ENCODE data around the gene SMU1.

SMU1 gene

DNA sequence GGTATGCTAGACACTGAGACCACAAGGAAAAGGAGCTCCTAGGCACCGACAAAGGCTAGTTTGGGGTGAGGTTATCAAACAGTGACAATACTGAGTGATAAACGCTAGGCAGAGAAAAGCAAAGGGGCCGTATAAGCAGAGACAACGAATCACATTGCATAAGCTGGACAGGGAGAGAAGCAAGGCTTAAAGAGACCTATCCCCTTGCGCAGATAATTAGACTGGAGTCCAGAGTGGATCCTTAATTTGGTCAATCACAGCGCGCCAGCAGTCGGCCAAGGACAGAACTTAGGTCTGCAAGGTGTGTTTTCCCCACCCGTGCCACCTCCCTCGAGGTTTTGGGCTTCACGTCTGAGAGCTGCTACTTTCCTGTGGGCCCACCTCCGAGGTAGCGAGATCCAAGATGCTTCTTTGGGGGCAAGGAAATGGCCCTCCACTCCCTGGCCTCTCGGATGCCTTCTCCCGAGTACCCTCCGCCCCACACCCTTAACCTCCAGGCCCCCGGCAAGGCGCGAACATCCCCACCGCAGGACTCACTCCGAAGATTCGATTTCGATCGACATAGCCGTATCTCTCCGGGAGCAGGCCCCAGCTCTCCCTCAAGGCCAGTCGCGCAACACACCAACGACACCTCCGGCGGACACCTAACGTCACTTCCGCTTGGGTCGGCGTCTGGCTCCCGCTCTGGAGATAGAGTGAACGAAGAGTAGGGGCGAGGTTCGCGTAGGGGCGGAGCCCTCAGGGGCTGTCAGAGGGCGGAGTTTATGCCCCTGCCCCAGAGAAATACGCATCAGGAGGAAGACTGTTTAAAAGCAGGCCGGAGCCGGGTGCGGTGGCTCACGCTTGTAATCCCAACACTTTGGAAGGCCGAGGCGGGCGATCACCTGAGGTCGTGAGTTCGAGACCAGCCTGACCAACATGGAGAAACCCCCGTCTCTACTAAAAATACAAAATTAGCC lies at the start of gene SMU1:
TSS of gene SMU1 (minus strand) at position 629 of the 959 bp plus-strand sequence. CDS start at position 563, 66 bp downstream.
- peak; percentile 86 to 92 for DNase-seq (ENCODE audit: low read depth in 1 of 2, low spot score in 1 of 2)

DNA sequence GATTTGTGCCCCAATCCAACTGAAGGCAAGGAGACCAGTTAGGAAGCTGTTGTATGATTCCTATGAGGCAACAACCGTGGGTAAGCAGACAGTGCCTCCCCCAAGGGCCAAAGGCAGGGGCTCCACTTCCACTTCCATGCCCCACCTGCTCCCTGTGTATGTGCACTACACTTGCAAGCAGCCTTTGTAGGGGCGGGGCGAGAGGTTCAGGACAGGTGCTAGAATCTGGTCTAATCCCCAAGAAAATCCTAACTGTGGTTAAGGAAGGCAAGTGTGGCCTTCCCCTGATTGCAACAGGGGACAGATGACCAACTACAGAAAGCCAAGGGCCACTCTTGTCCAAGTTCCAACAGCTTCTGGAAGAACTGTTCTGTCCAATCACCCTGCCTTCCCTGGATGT lies 49.0 kb upstream of the SMU1 start:
- DNase-seq (ENCODE audit: low read depth in 1 of 2, low spot score in 1 of 2) = no peak

DNA sequence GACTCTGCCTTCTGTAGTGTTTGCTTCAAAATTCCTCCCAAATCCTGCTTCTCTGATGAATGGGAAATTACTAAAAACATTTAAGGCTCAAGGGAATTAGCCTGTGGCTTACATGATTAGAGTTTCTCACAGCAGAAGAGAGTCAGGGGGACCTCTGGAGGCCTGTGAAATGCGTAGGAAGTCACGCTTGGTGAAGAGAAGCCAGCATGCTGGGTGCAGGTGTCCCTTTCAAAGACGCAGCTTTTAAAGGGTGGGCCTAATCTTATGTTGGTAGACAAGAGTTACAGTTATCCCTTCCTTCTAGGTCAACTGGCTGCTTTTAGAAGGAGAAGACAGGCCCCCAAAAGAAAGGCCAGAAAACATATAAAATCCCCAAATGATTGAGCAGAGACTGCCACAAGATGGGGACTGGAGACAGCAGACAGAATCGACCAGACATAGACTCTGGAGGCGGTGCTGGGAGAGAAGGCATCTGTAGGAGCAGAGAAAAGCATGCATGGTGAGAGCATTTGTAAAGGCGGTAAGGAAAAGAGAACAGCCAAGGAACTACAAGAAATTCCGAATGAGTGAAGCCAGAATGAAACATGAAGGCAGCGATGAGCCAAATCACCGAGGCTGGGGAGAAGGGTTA lies 48.4 kb upstream of the SMU1 start:
- DNase-seq (ENCODE audit: low read depth in 1 of 2, low spot score in 1 of 2) = no peak

DNA sequence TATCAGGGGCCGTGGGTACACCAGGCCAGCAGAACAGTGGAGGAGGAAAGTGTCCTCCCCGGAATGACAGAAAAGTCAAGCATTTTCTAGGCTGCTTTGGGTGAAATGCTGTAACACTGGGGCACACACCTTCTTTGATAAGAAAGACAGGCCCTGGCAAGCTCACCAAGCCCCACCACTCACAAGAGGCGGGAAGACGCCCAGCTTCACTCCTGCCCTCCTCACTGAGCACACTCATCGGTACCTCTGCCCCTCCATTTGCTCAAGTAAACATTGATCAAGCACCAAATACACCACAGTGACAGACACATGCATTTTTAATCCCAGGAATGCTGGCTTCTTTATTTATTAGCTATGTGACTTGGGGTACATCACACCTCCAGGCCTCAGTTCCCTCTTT lies 47.6 kb upstream of the SMU1 start:
- DNase-seq (ENCODE audit: low read depth in 1 of 2, low spot score in 1 of 2) = no peak

DNA sequence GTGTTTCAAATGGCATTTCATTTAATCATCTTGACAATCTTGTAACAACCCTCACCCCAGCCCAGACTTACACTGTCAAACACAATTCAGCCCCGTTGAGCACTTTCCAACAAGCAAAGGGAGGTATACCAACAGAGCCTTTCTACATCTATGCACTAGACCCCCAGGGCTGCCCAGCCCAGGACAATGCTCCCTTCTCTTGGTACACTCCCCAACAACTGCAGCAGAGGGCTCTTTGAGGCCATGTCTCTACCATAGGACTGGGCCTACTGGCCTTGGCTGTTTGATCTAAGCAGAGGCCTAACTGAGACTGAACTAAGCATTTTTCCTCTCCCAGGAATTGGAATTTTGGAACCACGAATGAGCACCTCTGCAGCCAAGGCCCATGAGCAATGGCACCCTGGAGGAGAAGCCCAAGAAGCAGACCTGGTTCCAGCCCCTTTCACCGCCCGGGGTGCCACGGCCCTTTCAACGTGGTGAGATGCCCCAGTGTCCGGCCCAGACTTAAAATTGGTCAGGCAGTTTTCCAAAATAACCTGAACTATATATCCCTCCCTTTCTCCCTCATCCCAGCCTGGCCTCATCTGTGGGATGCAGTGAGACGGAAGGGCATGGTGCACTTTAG lies 47.0 kb upstream of the SMU1 start:
- DNase-seq (ENCODE audit: low read depth in 1 of 2, low spot score in 1 of 2) = no peak

DNA sequence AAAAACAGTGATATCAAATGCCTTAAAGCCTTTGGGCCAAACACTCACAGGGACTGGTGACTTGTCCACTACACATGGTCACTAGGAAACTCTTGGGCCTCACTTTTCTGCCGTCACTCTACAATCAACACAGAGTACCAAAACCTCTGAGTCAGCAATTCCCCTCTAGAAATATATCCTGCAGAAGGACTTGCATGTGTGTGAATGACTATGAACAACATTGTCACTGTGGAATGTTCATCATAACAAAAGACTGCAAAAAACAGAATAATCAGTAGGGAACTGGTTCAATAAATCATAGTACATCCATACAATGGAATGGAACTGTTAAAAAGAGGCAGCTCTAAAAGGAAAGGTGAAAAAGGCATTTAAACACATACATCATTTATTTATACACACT lies 44.1 kb upstream of the SMU1 start:
- DNase-seq (ENCODE audit: low read depth in 1 of 2, low spot score in 1 of 2) = no peak

DNA sequence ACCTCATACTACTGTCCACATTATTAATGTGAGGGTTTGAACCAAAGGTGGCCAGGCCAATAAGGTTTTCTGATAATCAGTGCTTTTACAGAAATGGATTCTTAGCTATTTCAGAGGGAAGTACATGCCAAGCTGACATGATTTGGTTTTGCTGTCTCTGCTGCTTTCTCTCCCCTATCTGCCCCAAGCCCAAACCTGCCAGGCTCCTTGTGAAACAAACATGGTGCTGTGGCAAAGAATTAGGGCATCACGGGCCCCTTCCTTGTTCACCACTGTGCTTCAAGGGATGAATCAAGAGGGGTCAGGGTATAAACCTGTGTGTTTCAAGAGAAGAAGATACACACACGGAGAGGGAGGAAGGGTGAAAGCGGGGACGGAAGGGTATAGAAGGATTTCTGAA lies 41.3 kb upstream of the SMU1 start:
- no peak for DNase-seq (ENCODE audit: low read depth in 1 of 2, low spot score in 1 of 2)

DNA sequence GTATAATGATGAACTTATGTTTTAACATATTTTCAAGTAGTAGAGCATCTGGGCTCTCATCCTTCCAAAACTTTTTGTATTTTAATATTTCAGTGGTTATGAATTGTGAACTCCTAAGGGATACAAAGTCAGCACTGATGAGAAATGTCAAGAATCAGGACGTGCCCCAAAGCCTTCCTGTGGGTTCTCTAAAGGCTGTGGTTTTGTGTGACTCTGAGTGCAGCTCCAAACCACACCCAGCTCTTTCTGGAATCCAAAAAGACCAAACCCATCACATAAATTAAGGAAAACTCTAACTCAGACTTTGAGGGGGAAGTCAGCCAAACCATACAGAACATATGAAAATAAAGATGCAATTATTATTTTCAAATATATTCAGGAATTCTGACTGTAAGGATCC lies 40.8 kb upstream of the SMU1 start:
- DNase-seq (ENCODE audit: low read depth in 1 of 2, low spot score in 1 of 2) = no peak

DNA sequence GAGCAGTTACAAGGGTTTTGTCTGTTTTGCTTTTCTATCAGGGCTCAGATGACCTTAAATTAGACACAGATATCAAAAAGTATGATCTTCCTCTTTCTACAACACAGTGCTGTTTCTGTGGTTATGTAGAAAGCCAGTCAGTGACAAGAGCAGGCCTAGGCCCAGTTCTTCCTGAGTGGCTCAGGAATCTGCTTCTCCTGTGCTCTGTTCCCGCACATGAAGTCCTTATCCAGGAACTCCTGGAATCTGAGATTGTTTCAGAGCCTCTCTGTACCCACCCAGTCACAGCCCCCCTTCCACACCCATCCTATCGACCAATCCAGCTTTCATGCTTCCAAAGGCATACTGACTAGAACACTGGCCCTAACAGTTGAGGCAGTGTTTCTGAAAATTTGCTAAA lies 40.4 kb upstream of the SMU1 start:
- DNase-seq (ENCODE audit: low read depth in 1 of 2, low spot score in 1 of 2) = no peak

DNA sequence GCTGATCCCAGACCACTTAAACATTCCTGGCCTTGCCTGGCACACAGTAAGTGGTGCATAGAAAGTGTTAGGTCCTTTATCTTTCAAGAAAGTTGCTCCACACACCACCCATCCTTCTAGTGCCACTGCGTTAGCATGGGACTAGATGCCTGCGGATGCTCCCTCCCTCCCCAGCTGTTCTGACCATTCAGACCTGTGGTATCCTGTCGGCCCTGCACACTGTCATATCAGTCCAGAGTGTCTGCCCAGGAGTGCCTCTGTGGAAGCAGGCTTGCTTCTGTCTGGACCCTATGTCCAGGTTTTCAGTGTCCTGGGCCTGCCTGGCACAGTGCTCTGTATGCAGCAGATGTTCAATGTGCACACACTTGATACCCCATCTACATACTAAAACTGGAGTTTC lies 38.3 kb upstream of the SMU1 start:
- no peak for DNase-seq (ENCODE audit: low read depth in 1 of 2, low spot score in 1 of 2)

DNA sequence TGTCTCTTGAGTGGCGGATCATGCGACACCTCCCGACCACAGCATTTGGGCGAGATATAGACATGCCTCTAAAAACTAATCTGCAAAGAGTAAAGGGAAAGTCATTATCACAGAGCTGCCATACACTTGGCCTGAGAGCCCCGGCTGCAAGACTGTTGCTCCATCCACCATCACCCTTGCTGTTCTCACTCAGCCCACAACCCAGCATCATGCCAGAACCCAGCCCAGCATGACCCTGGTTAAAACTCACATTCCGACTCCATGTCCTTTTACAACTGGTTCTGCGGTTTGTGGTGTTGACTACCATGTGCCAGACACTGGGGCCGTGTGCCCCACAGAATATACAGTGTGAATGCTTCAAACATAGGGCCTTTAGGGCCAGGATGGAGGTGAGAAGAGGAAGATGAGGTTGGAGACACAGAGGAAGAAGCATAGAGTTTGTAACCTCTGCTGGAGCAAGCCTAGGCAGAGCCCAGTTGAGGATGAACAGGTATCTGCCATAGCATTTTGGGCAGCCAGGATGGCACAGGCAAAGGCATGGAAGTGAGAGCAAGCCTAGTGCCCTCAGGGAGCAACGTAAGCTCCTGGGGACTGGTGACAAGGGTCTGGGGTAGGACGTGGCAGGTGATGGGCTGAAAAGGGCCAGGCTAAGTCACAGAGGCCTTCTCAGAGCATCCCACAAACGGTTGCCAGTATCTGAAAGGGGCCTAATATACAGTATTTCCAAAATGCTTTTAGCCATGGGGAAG lies 37.5 kb upstream of the SMU1 start:
- DNase-seq (ENCODE audit: low read depth in 1 of 2, low spot score in 1 of 2) = no peak

DNA sequence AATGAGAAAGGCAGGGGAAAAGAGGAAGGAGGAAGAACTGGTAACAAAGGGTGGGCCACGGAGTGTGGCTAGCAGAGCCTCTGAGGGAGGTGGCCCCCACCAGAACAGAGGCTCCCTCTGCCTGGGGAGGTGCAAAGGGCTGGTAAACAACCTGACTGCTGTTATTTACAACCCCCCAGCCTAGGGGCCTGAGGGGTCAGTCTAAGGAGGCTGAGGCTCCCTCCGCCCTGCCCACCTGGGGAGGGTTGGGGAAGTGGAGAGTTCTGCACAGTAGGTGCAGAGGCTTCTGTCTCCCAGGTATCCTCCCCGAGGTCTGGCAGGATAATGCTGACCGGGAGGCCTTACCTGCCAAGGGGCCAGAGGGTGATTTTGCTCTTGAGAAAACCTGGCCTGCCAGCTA lies 35.6 kb upstream of the SMU1 start:
- DNase-seq (ENCODE audit: low read depth in 1 of 2, low spot score in 1 of 2) = no peak

DNA sequence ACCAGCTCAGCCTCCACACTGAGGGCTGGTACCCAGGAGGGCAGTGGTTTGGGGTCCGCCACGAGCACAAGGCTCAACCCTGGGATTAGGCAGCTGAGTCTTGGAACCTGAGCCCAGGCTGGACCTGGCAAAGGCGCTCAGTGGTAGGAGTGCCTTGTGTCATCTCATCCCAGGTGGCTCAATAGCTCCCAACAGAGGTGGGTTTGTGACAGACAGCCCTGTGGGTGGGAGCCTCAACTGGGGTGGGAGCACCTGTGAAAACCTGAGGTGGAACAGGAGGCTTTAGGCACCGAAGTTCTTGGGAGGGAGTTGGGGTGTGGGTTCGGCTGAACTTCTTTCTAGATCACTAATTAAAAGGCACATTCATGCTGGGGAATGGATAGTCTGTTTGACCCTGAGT lies 35.2 kb upstream of the SMU1 start:
- no peak for DNase-seq (ENCODE audit: low read depth in 1 of 2, low spot score in 1 of 2)

DNA sequence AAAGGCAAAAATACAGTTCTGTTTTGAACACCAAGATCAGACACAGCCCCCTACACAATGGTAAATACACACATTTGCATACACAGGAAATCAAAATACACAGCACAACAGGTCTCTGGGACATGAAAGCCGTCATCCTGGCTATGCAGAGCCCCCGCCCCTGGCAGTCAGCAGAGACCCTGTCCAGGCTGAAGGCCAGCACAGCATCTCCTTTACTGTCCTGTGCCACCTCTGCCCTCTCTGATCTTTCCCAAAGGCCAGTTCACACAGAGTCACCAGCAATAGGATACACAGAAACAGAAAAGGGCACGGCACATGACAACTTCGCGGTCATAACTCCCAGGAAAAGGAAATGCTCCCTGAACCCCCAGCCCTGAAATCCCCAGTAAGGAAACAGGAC lies 34.2 kb upstream of the SMU1 start:
- no peak for DNase-seq (ENCODE audit: low read depth in 1 of 2, low spot score in 1 of 2)

DNA sequence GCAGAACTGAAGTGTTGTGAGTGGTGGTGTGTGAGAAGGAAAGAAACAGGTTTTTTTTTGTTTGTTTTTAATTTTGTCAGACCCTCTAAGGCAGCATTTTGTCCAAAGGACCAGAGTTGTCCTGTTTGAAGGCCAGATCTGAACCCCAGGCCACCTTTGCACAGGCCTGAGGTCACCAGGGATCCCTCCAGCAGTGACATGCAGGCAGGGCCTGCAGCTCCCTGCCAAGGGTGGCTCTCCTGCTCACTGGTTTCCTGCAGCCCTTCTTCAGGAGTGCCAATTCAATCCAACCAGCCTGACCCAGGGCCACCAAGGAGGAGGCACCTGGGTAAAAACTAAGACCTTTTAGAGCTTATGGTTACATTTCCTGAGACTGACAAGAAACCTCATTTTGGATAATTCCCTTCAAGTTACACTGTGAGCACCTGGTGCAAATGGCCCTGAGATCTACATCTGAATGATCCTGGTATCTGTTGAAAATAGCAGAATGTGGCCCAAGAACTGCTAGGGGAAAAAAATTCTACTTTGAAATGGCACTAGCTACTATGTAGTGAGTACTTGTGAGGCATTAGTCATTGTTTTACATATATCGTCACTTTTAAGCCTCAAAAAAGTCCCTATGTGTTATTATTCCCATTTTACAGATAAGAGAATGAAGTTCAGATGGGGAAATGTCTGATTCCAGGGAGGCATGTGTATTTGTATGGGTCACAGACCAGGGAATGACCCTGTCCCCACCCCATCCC lies 33.5 kb upstream of the SMU1 start:
- no peak for DNase-seq (ENCODE audit: low read depth in 1 of 2, low spot score in 1 of 2)

DNA sequence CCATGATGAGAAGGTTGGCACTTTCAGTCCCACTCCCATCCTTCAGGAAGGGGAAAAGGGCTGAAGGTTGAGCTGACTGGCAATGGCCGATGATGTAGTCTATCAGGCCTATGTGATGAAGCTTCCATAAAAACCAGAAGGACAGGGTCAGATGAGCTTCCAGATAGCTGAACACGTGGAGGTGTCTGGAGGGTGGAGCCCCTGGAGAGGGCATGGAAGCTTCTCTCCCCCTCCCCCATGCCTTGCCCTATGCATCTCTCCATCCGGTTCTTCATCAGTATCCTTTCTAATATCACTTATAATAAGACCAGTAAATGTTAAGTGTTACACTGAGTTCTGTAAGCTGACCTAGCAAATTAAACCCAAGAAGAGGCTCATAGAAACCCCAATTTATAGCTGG lies 32.6 kb upstream of the SMU1 start:
- DNase-seq (ENCODE audit: low read depth in 1 of 2, low spot score in 1 of 2) = no peak

DNA sequence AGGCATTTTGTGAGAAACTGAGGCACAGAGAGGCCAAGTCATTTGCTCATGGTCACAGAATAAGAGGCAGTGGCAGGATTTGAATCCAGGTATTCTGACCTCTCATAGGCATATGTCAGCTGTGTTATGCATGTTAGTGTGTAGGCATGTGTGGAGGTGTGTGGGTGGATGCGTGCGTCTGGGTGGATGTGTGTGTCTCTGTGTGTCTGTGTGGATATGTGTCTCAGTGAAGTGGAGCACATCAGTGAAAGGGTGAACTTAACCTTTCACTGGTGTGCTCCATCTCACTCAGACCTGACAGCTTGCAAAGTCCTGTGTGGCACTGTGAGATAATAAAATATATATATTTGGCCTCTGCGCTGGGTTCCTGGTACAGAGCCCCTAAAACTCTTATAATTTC lies 32.0 kb upstream of the SMU1 start:
- DNase-seq (ENCODE audit: low read depth in 1 of 2, low spot score in 1 of 2) = no peak

DNA sequence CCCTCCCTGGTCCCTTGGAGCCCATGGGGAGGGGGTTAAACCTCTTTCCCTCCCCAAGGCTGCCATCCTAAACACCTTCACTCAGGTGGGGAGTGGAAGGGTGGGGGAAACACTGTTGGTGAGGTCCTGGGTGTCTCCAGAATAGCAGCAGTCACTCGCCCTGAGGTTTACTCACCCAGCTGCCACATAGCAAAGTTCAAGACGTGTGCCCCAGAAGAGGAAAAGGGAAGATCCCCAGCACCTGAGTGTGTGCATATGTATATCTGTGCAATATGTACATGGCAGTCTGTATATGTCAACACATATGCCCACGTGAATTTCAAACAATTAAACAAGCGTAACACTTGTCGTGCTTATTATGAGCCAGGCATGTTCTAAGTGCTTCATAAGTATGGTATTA lies 31.3 kb upstream of the SMU1 start:
- DNase-seq (ENCODE audit: low read depth in 1 of 2, low spot score in 1 of 2) = no peak

DNA sequence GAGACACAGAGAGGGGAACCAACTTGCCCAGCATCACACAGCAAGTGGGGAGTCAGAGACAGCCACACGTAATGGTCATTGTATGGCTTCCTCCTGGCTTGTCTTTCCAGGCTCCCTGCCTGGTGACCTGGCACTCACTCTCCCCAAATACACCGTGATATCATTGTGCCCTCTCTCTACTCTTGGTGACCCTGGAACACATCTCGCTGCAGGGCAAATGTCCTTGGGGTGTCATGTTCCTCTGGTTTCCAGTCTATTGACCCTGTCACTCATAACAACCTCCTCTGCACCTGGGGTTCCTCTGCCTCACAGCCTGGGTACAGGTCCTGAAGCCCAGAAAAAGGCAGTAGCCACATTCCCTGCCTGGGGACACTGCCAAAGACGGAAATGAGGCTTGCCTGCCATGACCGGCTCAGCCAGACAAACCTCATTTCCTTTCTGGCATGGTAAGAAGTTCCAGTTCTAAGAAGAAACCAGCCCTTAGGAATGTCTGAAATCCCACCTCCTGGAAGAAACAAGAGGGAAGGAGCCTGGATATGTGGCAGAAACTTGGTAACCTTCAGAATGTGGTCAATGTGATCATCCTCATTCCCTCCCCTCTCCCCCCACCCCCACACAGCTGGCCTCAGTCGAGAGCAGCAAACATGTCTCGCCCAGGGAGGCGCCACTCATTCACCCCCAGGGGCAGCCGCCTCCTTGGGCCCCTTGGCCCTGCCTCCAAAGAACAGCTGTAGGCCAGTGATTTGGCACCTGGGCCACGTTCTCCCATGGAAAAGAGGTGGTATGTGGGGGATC lies 30.6 kb upstream of the SMU1 start:
- DNase-seq (ENCODE audit: low read depth in 1 of 2, low spot score in 1 of 2) = no peak

DNA sequence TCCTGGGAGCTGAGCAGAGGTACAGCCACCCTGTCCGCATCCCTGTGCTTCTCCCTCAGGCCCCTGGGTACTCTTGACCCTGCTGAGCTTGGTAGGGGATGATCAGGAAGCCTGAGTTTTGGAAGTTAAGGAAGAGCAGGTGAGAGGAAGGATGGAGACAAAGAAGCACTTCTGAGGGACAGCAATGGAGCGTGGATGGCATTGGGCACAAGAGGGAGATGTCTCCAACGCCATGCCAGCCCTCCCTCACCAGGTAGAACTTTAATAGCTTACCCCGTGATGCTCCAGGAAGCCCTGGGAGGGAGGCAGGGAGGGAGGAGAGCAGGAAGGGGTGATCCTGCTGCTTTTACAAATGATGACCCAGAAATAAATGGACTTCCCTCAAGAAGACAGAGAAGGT lies 29.9 kb upstream of the SMU1 start:
- DNase-seq (ENCODE audit: low read depth in 1 of 2, low spot score in 1 of 2) = no peak

All from activated T-helper 1 cell treated with anti-CD3 and anti-CD28 coated beads, Interleukin-2, amount 50 U/mL, for 16 hours (primary cell).